ENCODE data around the gene PLCH2. TPM values are rescaled to one million over a fixed set of nuclear protein-coding genes. Genes with fewer than 3 reads are reported as not detected.

Gene PLCH2
- total and polyA plus RNA-seq, 9 of the 15 experiments (the other 6 are each of a cell fraction or from before 2014, with no cell fraction given): 0.16 TPM; not detected in 8

DNA sequence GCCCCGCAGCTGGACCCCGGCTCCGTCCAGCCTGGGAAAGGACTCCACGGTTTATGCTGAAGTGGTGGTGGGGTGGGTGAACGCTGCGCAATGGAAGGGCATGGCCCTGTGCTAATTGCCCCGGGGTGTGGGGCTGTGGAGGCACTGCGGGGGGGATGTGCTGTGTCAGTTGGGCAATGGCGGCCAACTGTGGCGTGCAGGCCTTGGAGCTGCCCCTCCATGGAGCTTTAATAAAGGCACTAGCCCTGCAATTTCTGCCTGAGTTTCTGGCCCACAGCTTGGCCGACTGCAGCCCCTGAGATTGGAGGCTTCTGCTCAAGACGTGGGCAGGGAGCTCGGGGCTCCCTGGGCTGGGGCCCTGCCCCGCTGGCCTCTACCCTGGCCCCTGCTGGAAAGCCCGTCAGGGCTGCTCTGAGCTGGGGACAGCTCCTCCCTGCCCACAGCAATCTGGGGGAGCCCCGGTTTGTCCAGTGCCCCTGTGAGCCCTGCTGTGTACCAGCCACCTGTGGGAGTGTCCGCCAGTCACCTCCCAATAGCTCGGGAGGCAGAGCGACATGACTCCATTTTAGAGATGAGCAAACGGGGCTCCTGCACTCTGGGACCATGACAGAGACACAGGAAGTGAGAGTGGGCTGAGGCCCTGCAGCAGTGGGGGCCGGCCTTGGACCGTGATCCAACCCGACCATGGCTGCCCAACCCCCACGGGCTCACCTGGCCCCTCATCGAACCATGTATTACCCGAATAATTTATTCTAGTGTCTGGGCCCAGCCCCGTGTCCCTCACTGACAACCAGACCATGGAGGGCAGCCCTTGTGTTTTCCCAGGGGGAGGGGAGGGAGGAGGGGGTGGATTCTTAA lies 71.3 kb downstream of the PLCH2 start:
- DNase-seq (ENCODE audit: extremely low read depth in 1 of 4, low spot score in 3 of 4): no peak
- no TSS peak for BruUV-seq (replicated peaks)
- Histone ChIP-seq H3K4me3 (peak overlapping the region; percentile 62), H3K9ac (ENCODE audit: insufficient read depth in 1 of 2, low read depth in 2 of 2, low read length in 2 of 2) (peak overlapping the region; percentile 59 to 87), H3K27me3 (ENCODE audit: control insufficient read depth in 2 of 2, insufficient read depth in 2 of 2, low read length in 2 of 2) (no peaks in the 10 kb centered on the region), H3K36me3 (ENCODE audit: control insufficient read depth, insufficient read depth, low read length) (no peaks in the 10 kb centered on the region), H3K9me1 (ENCODE audit: control insufficient read depth, insufficient read depth, low read length) (peaks cover 3% of the 10 kb centered on the region), H3K9me3 (replicated peaks; ENCODE audit: control insufficient read depth, insufficient read depth, low read depth, low read length) (no peaks in the 10 kb centered on the region), H3K79me2 (ENCODE audit: control insufficient read depth, insufficient read depth, low read length) (peaks cover 9% of the 10 kb centered on the region; the same call in 1 of the 3 replicates), H2AFZ (ENCODE audit: low read depth, low read length) (peak overlapping the region; percentile 26), H3K4me2 (ENCODE audit: insufficient read depth, low read length) (peak overlapping the region; percentile 87), H3K27ac (ENCODE audit: extremely low read depth, low read depth, low read length) (peak overlapping the region; percentile 68), H4K20me1 (replicated peaks; ENCODE audit: control insufficient read depth, insufficient read depth, low read length) (no peaks in the 10 kb centered on the region; the same call in 1 of the 2 replicates), H3K4me1 (replicated peaks in 1 of 2; ENCODE audit: control insufficient read depth in 2 of 2, insufficient read depth in 2 of 2, low read length in 2 of 2) (peaks cover 57 to 85% of the 10 kb centered on the region in 2 experiments)
- no peak for FAIRE-seq
- ChIA-PET CTCF (ENCODE audit: low intra/inter-chr PET ratio) (interaction anchor here (3.0 kb wide), 1 partner anchor 134 kb away, joined by 36 read pairs; the partner anchor contains the start of gene PEX10), POLR2A (interaction anchor here (0.6 to 1.7 kb wide), 8 partner anchors 9 to 135 kb away, joined by 3 to 5 read pairs (median 3); partner anchors contain the start of genes PEX10 and TNFRSF14)
- 7% methylated on average over 25 of the region's 27 CpGs for WGBS (ENCODE audit: insufficient coverage, low coverage, missing lambda C conversion rate)
- intact Hi-C loops (cut with micrococcal nuclease): loop anchor here (1.0 to 10.0 kb wide), 5 partner anchors 40 to 353 kb away; partner anchors contain the start of genes FAAP20, PRXL2B and TTC34
- in situ Hi-C loops (cut with MboI): loop anchor here (25.0 kb wide), 1 partner anchor 360 kb away; the partner anchor contains the start of gene FAAP20
- peak; percentile 4 for ATAC-seq
- TF ChIP-seq RAD21 (CRISPR knock-in tag; conservative IDR thresholded peaks at IDR 0.05 in 1 of 2, IDR thresholded peaks at IDR 0.05 in 1 of 2): no peak
- TF ChIP-seq THRAP3 (IDR thresholded peaks at IDR 0.05; ENCODE audit: borderline replicate concordance): no peak
- no peak for TF ChIP-seq MTF1 (CRISPR knock-in tag; IDR thresholded peaks at IDR 0.05; ENCODE audit: borderline replicate concordance)
- peak; percentile 41; the same call in 1 of the 2 replicates for TF ChIP-seq EP400 (IDR thresholded peaks at IDR 0.05)
- TF ChIP-seq SRSF1 (IDR thresholded peaks at IDR 0.05; ENCODE audit: low read depth, low read length): no peak
- TF ChIP-seq PHTF2 (CRISPR knock-in tag; IDR thresholded peaks at IDR 0.05): no peak
- TF ChIP-seq SMAD2 (IDR thresholded peaks at IDR 0.05; ENCODE audit: low read depth, low read length): no peak
- TF ChIP-seq, protein P1, sequence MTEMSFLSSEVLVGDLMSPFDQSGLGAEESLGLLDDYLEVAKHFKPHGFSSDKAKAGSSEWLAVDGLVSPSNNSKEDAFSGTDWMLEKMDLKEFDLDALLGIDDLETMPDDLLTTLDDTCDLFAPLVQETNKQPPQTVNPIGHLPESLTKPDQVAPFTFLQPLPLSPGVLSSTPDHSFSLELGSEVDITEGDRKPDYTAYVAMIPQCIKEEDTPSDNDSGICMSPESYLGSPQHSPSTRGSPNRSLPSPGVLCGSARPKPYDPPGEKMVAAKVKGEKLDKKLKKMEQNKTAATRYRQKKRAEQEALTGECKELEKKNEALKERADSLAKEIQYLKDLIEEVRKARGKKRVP (CRISPR knock-in tag; IDR thresholded peaks at IDR 0.05): no peak
- no peak for TF ChIP-seq TCF7L2 (IDR thresholded peaks at IDR 0.05; ENCODE audit: low read depth, low read length)
- no peak for TF ChIP-seq GTF2A2 (tag; IDR thresholded peaks at IDR 0.05)
- TF ChIP-seq ZNF707 (CRISPR knock-in tag; conservative IDR thresholded peaks at IDR 0.05): no peak
- TF ChIP-seq NFIC (IDR thresholded peaks at IDR 0.05): no peak; the same call in 1 of the 2 replicates
- no peak for TF ChIP-seq HDAC2 (IDR thresholded peaks at IDR 0.05)
- no peak for TF ChIP-seq GABPB2 (CRISPR knock-in tag; conservative IDR thresholded peaks at IDR 0.05)
- no peak for TF ChIP-seq CCAR2 (IDR thresholded peaks at IDR 0.05; ENCODE audit: low read depth, low read length)
- no peak for TF ChIP-seq DACH1 (IDR thresholded peaks at IDR 0.05; ENCODE audit: partially characterized antibody)
- TF ChIP-seq, protein P2, sequence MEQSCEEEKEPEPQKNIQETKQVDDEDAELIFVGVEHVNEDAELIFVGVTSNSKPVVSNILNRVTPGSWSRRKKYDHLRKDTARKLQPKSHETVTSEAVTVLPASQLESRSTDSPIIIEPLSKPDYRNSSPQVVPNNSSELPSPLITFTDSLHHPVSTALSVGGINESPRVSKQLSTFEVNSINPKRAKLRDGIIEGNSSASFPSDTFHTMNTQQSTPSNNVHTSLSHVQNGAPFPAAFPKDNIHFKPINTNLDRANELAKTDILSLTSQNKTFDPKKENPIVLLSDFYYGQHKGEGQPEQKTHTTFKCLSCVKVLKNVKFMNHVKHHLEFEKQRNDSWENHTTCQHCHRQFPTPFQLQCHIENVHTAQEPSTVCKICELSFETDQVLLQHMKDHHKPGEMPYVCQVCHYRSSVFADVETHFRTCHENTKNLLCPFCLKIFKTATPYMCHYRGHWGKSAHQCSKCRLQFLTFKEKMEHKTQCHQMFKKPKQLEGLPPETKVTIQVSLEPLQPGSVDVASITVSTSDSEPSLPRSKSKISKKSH (CRISPR knock-in tag; IDR thresholded peaks at IDR 0.05): no peak
- TF ChIP-seq, protein P3, sequence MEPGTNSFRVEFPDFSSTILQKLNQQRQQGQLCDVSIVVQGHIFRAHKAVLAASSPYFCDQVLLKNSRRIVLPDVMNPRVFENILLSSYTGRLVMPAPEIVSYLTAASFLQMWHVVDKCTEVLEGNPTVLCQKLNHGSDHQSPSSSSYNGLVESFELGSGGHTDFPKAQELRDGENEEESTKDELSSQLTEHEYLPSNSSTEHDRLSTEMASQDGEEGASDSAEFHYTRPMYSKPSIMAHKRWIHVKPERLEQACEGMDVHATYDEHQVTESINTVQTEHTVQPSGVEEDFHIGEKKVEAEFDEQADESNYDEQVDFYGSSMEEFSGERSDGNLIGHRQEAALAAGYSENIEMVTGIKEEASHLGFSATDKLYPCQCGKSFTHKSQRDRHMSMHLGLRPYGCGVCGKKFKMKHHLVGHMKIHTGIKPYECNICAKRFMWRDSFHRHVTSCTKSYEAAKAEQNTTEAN (CRISPR knock-in tag; IDR thresholded peaks at IDR 0.05): no peak
